NCI-H1694 (cell line): ENCODE measurements around the gene OAS2.

Experiments
- DNase-seq: peaks from one replicate; lab custom pipeline; 2025; lab: John Stamatoyannopoulos, UW

OAS2 gene

DNA sequence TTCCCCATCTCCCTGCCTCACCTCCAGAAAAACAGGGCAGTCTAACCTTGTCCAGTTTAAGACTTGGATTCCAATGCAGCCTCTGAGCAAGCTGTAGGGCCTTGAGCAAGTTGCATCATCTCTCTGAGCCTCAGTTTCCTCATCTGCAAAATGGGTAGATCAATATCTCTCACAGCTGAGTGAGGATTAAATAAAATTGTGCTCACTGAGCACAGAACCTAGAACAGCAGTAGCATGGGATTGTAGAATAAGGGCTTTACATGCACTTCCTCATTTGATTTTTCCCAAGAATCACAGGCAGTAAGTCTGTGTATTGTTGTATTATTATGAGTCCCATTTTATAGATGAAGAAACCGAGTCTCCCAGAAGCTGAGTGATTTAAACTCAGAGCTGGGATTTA, 80.2 kb downstream of the OAS2 start:
- DNase-seq: no peak

DNA sequence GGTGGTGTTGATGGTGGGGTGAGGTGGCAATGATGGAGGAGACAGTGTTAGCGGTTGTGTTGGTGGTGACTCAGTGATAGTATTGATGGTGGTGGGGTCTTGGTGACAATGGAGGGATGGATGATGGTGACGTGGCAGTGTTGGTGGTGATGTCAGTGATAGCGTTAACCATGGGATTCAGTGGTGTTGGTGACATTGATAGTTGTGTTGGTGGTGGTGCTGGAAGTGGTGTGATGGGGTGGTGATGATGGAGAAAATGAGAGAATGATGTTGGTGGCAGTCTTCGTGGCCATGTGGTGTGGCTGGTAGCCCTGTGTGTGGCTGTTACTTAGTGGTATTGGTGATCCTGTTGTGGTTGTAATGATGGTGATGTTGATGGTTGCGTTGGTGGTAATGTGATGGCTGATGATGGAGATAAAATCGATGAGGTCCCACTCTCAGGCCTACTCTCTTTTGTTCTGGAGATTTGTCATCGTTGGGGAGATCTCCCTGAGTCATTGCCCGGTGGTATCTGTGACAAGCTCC, 80.8 kb downstream of the OAS2 start:
- no peak for DNase-seq

DNA sequence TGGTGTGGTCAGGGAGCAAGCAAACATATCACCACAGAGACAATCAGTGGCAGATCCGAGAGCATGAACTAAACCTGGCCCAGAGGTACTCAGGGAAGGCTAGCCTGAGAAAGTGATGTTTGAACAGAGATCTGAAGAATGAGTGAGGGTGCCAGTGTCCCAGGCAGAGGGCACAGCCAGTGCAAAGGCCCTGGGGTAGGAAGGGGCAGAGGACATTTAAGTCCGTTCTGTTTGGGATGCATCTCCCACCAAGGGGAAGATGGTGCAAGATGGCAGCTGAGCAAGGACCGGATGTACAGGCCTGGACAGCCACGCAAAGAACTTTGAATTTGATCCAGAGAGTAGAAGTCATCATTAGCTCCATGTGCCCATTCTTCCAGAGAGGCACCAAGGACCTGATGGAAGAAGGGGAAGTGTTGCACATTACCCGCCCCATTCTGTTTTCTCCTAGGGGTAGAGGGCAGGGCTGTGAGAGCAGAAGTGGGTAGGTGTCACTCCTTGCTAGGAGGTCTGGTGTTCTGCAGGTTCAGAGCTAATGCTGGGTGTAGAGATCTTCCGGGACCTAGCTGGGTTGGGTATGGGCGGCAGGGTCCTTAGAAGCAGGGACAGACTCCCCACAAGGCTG, 82.1 kb downstream of the OAS2 start:
- no peak for DNase-seq

DNA sequence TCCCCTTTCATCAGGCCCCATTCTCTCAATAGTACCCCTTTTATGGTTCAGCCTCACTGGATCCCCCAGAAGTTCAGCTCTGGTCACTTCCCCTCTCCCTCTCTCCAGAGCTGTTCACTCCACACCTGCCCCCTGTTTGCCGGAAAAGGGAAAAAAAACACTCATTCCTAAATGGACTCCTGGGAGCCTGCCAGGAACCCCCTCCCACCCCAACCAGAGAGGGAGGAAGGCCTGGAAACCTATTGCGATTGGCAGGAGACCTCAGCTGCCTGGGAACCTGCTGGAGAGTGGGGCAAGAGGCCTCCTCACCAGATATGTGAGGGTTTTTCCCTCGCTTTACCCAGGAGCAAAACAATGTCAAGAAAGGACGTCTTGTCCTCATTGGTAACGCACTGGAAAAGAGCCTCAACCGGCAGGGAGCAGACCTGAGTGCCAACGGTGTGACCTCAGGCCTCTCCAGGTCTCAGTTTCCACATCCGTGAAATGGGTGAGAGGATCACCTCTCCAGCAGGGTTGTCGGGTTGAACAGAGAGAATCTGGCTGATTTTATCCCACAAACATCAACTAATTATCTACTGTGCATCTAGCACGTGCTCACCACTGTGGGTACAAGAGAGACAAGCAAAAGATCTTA, 82.9 kb downstream of the OAS2 start:
- no peak for DNase-seq
